HL-60 (cell line): ENCODE data around the gene TMEM44.

ENCODE experiments used
- DNase-seq, 2 experiments: peaks; one replicate each; pipeline ENCODE4 v3.0.0-alpha.2; 2010 to 2020; ENCODE audit warnings: low read depth in 1 of 2, low spot score in 1 of 2
- H3K27ac ChIP-seq: fragments of 250-450 bp; sonication (Bioruptor Pico); replicated peaks from 2 replicates; pipeline ENCODE4 v1.5.1; 2020; ENCODE audit warnings: mild to moderate bottlenecking, moderate library complexity
- H3K27me3 ChIP-seq: fragments of 250-450 bp; sonication (Bioruptor Pico); 2 replicates; pipeline ENCODE4 v1.5.1; 2021; ENCODE audit warnings: mild to moderate bottlenecking, moderate library complexity; ENCODE audit not compliant: insufficient read depth, poor library complexity, severe bottlenecking
- H3K4me3 ChIP-seq: replicated peaks from 2 replicates; pipeline ENCODE4 v1.5.1; 2011; ENCODE audit warnings: mild to moderate bottlenecking, control low read depth, low read length; ENCODE audit not compliant: insufficient read depth
- CTCF ChIP-seq: IDR thresholded peaks from one replicate; pipeline ENCODE4 v1.5.1; 2011; ENCODE audit warnings: low read length, control low read depth, inconsistent platforms; ENCODE audit not compliant: insufficient read depth
- GABPA ChIP-seq: IDR thresholded peaks from 2 replicates; pipeline ENCODE4 v1.6.1; 2012; ENCODE audit warnings: low read depth
- POLR2AphosphoS5 ChIP-seq: IDR thresholded peaks from 2 replicates; pipeline ENCODE4 v1.6.1; 2012; ENCODE audit warnings: low read depth
- REST ChIP-seq: IDR thresholded peaks from 2 replicates; pipeline ENCODE4 v1.6.1; 2012; ENCODE audit warnings: low read depth; ENCODE audit not compliant: insufficient replicate concordance
- SPI1 ChIP-seq: IDR thresholded peaks from 2 replicates; pipeline ENCODE4 v1.6.1; 2012; ENCODE audit warnings: low read depth, mild to moderate bottlenecking, borderline replicate concordance

Gene TMEM44

GRCh38 chr3:194604126-194604525 is 29.1 kb downstream of the TMEM44 start:
- no peak for TF ChIP-seq POLR2AphosphoS5
- no peak for TF ChIP-seq GABPA
- TF ChIP-seq CTCF = no peak
- TF ChIP-seq SPI1 = no peak
- no peak for TF ChIP-seq REST
- Histone ChIP-seq H3K27me3 (no peaks in the 10 kb centered on the region), H3K27ac (no peak overlapping the region), H3K4me3 (no peak overlapping the region)
- no peak for DNase-seq

- no peak overlapping the region for H3K27ac ChIP-seq
- H3K27me3 ChIP-seq = no peaks in the 10 kb centered on the region
- DNase-seq = no peak
- TF ChIP-seq CTCF = no peak
- no peak for TF ChIP-seq POLR2AphosphoS5
- no peak for TF ChIP-seq GABPA
- TF ChIP-seq REST = no peak
- no peak overlapping the region for H3K4me3 ChIP-seq
These were observed 30.5 kb downstream of the TMEM44 start for GRCh38 chr3:194602669-194603171.

- Histone ChIP-seq H3K4me3 (no peak overlapping the region), H3K27me3 (no peaks in the 10 kb centered on the region), H3K27ac (no peak overlapping the region)
- no peak for DNase-seq
- TF ChIP-seq CTCF (no peak), GABPA (no peak), REST (no peak), SPI1 (no peak), POLR2AphosphoS5 (no peak)
These were observed 34.3 kb downstream of the TMEM44 start for GRCh38 chr3:194598771-194599557.
